GM21528 (cell line): Measurements from ENCODE around the gene MMP11.

Experiments
- ATAC-seq: cut with Tn5 transposase; IDR thresholded peaks from one replicate; pipeline ENCODE4 v1.9.1; 2021; ENCODE audit warnings: mild to moderate bottlenecking, moderate library complexity; ENCODE audit not compliant: unreplicated experiment, low FRiP score

MMP11 gene

DNA sequence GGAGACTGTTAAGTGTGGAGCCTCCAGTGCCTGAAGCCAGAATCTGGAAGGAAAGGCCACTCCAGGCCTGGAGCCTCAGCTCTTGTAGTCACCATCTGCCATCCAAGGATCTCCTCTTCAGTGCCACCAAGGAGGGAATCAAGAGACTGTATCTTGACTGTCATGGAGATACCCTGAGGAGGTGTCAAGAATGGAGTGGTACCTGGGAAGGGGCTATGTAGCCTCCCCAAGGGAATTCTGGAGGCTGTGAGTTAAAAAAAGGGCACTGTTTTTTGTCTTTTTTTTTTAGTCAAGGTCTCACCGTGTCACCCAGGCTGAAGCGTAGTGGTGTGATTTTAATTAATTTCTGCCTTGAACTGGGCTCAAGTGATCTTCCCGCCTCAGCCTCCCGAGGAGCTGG lies 13.1 kb upstream of the MMP11 start:
- no peak for ATAC-seq

- no peak for ATAC-seq
These were observed 12.6 kb upstream of the MMP11 start for GRCh38 chr22:23760056-23760455.

GRCh38 chr22:23762842-23763578 lies 9.6 kb upstream of the MMP11 start, which contains the start of gene C22orf15:
Gene C22orf15, plus strand, starts transcription at chr22:23762990. Its CDS starts 317 bp downstream, at chr22:23763307.
- ATAC-seq = no peak

DNA sequence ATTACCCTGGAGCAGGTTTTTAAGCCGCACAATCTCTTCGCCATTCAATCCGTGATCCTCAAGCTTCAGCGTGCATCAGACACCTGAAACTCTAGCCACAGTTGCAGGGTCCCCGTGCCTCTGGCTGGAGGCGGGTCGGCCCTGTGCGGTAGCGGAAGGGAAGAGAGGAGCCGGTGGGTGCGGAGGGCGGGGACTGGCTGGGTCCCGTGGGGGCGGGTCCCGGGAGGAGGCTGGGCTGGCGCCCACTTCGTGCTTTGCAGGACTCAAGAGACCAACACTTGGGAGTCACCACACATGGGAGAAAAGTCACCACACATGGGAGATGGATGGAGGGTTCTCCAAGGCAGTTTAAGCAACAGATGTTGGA lies 9.1 kb upstream of the MMP11 start:
- no peak for ATAC-seq

GRCh38 chr22:23763954-23764353 lies 8.7 kb upstream of the MMP11 start:
- ATAC-seq = no peak

DNA sequence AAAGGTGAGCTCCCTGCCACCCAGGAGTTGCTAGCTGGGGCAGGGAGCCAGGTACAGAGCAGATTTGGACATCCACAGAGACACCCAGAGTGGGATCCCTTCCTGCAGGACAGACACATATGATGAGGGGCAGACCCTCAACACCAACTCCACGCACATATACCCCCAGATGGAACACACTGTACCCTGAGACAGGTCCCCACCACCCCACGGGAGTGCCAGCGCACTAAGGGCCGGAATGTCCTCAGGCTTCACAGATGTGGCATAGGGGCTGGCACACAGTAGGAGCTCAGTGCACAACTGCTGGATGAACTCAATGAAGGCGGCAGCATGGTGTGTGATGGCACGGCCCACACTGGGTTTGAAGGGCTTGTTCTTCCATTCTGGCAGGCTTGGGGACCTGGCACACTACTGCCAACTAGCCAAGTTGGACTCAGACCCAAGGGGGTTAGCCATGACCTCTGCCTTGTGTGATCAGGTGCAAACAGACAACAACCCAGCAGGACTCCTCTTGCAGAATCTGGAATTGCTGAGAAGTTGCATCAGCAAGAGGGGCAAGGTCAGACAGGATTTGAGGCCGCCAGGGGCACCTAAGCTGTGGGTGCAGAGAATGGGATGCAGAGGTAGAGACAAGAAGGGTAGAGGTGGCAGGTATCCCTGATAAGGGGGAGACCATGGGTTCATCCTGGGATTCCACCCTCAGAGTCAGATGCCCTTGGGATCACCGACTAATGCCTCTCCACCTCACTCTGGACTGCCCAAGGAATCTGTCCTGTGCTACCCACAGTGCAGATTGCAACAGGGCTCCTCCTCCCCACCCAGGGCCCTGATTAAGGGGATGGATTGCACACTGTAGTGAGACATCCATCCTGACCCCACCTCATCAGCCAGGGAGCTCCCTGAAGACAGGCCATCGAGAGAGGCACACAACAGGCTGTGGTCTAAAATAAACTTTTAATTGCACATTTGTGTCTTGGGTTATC lies 7.5 kb upstream of the MMP11 start:
- ATAC-seq = no peak

GRCh38 chr22:23767303-23767672 lies 5.4 kb upstream of the MMP11 start:
- no peak for ATAC-seq

GRCh38 chr22:23767673-23768548 lies 4.7 kb upstream of the MMP11 start, which contains the start of gene CHCHD10:
Gene CHCHD10, minus strand, starts transcription at chr22:23767972. Its CDS starts 98 bp downstream, at chr22:23767874.
- ATAC-seq = no peak

DNA sequence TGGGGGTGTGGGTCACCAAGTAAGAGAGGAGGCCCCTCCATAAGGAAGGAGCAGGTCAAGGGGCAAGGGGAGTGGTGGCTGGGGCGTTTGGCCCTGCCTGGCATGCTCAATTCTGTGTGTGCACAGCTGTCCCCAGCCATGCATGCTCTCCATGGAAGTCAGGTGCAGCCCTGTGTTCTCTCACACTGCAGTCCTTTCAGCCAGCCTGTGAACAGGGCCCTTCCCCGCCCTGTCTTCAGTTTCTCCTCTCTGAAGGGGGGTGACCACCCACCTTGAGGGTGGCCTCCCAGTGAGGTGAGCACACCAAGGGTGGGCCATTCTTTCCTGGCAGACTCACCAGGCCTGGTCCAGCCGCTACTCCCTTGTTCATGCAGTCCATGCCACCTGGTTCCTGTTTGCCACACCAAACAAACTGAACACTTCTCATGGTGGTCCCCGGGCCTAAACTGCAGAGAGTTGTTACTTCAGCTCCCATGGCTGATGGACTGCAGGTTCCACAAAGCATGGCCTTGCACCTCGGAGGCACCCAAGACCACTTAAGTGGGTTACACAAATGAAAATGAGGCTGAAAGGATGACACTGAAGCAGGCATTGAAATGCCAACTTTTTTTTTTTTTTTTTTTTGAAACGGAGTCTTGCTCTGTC lies 3.2 kb upstream of the MMP11 start:
- ATAC-seq = no peak

DNA sequence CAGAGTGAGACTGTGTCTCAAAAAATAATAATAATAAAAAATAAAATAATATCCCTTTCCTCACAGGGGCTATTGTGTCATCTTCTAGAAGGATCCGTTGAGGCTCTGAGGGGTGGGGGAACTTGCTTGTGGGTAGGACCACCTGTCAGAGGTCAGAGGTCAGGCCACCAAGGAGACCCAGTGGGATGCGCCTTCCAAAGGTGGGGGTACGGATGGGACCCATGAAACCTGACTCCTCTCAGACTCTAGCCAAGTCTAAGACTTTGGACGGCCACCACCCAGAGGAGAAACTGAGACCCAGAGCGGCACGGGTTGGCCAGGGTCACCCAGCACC lies 367 bp upstream of the MMP11 start:
- no peak for ATAC-seq

DNA sequence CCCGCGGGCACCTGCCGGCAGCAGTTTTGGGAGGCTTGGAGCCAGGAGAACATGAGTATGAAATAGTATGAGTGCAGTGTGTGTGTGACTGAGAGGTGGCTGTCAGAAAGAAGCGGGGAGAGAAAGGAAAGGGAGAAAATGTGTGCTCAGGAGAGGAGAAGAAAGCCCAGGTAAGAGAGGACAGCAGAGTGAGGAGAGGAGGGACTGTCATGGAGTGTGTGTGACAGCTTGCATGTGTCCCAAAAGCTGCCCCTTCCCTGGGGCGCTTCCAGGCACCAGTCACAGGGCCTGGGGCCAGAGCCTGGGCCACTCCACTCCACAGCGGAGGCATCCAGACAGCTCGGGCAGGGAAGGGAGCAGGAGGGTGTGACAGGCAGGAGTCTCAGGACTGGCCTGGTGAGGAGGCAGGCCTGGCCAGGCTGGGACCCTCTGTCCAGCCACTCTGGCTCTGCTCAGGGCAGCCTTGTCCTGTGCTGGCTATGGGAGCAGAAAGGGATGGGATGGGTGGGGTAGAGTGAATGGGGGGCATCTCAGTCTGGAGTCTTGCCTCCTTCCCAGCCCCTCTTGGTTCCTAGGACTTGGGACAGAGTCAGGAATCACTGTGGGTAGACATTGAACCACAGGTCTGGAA lies 949 bp downstream of the MMP11 start:
- no peak for ATAC-seq

DNA sequence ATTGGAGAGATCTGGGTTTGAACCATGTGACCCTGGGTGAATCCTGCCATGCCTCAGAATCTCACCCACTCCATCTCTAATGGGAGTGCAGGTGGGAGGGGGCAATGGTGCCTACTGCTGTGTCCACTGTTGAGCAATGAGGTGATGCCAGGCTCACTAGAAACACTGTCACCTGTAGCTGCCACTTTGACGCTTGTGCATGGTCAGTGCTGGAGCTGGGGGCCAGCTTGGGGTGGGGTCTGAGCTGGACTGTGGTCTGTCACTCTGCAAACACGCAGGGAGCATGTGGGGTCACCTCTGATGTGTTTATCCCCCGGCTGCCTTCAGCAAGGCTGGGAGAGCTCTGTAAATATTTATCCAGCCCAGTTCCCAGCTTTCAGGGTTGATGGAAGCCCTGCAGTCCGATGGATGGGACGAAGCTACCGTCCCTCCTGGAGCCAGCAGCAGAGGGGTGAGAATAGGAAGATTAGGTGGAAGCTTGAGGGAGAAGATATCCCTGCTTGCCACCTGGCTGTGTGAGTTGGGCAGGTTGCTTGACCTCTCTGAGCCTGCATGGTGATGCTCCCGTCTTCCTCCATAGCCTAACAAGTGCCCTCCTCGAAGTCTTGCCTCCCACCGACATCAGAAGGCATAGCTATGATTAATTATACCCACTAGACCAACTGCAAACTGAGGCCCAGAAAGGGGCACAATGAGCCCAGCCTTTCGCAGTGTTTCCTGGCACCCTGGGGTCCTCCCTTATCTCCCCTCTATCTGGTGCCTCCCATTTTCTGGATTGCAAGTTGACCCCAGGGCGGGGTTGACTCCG lies 1.7 kb downstream of the MMP11 start:
- no peak for ATAC-seq

DNA sequence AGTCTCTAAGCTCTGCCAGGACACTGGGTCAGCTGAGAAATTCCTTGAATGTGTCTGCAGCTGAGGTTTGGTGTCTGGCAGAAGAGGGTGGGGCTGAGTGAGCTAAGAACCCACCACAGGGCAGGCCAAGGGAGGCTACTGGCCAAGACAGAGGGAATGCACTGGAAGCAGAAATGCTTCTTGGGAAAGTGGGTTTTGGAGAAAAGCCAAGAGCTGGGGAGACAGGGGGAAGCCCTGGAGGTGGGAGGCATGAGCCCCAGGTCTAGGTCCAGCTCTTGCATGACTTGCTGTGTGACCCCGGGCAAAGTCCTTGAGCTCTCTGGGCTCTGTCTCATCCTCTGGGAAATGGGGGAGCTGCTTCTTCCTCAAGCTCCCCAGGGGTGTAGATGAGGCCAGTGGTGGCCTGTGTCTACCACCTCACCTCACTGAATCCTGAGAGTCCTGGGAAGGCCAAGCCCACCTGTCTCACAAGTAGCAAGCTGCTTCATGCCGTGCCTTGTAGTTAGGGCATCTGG lies 2.3 kb downstream of the MMP11 start:
- ATAC-seq = no peak

- no peak for ATAC-seq
These were observed 3.2 kb downstream of the MMP11 start for GRCh38 chr22:23775779-23776375.

DNA sequence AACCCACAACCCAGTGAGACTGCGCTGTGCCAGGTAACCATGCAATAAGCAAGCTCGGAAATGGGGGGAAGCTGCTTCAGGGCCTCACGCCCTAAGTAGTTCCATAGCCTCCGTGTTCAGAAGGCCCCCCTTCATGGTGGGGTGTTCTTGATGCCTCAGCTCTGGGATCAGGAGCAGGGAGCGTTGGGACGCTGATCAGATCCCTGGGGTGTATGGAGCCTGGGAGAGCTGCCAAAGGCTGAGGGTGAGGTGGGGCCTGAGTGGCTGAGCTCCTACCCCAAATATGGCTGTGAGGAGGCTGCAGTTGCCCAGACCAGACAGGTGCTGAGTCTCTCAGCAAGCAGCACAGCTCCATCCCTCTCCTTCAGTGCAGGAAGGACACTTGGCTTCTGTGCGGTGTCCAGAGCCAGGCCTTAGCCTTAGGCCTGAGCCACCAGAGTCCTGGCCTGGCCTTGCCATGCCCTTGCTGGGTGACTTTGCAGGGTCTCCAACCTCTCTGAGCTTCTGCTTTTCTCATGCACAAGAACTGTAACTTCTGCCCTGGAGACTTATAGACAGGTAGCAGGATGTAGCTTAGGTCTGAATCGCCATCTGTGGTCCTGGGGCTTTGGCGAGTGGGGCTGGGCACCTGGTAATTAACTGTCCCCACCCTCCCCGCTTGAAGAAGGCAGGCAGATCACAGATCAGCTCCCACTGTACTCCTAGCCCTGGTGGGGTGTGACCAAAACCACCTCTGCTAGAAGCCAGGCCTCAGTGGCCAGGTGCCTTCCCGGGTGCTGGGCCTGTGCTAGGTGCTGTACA lies 5.3 kb downstream of the MMP11 start:
- ATAC-seq = no peak

GRCh38 chr22:23778577-23778900 lies 5.9 kb downstream of the MMP11 start:
- no peak for ATAC-seq

DNA sequence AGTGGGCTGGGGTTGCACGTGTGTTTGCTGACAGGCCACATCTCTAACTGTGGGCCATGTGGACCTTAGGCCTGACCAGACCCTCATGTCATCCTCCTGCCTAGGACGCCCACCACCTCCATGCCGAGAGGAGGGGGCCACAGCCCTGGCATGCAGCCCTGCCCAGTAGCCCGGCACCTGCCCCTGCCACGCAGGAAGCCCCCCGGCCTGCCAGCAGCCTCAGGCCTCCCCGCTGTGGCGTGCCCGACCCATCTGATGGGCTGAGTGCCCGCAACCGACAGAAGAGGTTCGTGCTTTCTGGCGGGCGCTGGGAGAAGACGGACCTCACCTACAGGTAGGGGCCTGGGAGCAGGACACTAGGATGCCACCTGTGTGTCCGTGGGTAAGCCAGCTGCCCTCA lies 6.4 kb downstream of the MMP11 start:
- ATAC-seq = no peak

DNA sequence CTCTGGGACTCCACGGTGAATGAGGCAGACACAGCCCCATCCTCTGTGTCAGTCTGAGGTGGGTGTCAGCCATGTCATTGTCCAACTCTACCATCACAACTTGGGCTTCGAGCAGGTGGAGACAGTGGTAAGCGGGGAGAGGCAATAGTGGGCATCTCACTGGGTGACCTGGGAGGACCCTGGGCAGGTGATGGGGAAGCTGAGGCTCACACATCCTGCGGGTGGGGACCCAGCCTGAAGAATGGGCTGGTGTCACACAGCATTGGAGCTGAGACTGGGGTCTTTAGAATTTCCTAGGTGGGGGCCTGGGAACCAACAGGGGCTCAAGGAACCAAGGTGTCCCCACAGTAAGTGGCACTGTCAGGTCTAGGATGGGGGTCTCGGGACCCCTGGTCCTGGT lies 7.1 kb downstream of the MMP11 start:
- ATAC-seq = no peak
